ENCODE results near the gene CACNA1S. TPM values are rescaled to one million over a fixed set of nuclear protein-coding genes. Genes with fewer than 3 reads are reported as not detected.

The CACNA1S gene
- total RNA-seq, 1 donor from 2014 or later: not detected

- intact Hi-C loops (cut with micrococcal nuclease): no loop called here
Observed at GRCh38 chr1:201140941-201141260, 28.7 kb upstream of the CACNA1S start.

DNA sequence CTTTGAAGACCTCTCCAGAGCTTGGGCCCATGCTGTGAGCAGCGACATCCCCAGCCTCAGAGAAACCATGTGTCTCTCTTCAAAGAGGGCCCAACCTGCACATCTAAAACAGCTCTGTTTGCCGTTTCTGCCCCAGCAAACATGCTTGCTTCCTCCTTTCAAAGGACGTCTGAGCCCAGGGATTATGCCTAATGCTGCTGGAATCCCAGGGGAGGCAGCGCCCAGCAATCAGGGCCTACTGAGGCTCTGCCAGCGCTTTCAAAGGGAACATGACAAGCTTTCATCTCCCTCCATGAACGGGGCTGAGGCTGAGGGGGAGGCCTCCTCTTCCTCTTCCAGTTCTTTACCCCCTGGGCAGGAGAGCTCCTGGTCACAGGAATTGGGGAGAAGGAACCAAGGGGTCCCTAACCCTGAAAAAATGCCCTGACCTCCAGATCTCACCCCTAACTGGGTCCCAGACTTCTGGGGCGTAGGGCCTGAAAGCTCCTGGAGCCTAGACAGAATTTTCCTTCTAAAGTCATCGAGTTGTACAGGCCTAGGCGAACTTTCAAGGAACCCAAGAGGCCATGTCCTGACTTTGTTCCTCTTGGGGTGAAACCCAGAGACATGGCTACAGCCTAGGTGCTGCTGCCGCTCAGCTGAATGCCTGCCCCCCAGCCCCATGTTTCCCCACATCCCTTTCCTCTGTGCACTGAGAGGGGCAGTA is 28.2 kb upstream of the CACNA1S start:
- intact Hi-C loops (cut with micrococcal nuclease): no loop called here

DNA sequence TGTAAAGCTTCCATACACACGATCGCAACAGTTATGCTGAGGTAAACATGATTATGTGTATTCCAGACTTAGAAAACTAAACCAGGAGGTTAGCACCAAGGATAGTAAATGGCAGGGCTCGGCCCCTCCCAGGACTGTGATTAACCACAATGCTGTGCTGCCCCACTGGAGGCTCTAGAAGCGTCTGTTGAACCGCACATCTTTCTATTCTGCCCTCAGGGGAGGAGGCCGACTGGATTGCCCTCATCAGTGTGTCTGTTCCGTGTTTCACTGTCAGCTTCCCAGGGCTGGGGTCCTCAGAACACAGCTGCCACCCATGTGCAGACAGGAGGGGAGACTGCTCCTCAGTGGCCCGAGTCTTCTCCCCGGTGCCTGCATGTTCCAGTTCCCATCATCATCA is 27.5 kb upstream of the CACNA1S start:
- intact Hi-C loops (cut with micrococcal nuclease): no loop called here

GRCh38 chr1:201139306-201139705 is 27.1 kb upstream of the CACNA1S start:
- intact Hi-C loops (cut with micrococcal nuclease): no loop called here

DNA sequence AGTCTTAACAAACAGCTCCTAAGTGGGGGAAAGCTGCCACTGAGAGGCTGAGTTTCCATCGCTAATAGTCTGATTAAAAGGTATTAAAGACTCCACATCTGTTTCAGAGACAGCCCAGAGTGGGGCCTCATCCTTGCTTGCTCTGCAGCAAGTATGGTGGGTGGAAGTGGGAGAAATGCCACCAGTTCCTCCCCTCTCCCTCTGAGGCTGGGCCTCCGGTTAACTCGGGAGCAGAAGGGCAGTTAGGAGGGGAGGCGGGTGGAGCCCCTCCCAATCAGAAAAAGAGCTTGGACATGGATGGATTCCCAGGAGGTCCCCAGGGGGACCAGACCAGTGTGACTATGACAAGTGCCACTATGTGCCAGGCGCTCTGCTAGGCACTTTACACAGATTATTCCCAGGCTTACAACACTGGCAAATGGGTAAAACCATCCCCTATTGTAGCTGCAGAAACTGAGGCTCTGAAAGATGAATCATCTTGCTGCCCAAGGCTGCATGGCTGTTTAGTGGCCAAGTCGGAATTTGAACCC is 26.1 kb upstream of the CACNA1S start:
- intact Hi-C loops (cut with micrococcal nuclease): no loop called here

GRCh38 chr1:201137579-201138310 is 25.5 kb upstream of the CACNA1S start:
- intact Hi-C loops (cut with micrococcal nuclease): no loop called here

GRCh38 chr1:201137024-201137392 is 24.8 kb upstream of the CACNA1S start:
- intact Hi-C loops (cut with micrococcal nuclease): no loop called here

DNA sequence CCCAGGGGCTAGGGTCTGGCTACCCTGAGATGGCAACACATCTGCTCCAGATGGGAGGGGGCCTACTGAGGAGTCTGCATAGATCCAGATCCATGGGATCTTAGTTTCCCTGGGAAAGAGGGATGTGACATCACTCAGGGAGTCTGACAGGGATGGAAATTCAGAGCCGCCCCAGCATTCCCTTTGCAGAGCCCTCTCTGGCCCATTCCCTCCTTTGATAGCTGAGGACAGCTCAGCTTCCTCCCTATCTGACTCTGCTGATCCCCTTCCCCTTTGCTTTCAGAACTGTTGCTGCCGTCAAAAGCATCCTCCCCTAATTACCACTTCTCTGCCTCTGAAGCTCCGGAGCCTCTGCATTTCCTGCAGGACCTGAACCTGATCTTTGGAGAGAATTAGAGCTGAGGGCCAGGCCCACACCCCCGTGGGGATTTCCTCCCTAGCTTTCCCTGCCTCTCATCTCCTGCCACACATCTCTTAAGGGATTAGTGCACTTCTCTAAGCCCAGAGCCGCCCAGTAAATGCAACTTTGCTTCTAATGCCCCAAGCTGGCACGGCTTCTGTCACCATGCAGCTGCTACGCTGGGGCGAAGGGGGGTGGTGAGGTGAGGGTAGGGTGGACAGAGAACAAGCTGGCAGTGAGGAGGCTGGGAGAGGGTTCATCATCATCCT is 24.3 kb upstream of the CACNA1S start:
- intact Hi-C loops (cut with micrococcal nuclease): no loop called here

DNA sequence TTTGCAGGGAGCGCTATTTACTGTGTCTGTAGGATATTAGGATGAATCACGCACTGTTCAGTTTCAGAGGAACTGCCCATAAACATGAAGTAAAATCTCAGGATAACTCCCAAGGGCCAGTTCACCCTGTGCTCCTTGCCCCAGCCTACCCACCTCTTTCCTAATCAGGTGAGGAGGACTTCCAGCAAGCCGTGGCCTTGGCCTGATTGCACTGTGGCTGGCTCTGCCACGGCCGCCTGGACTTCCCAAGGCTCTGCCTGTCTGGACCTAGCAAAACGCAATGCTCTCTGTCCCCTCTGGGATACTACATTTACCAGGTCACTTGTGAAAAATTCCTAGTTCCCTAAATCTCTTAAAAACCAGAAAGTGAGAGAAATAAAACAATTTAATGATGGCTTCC is 22.2 kb upstream of the CACNA1S start:
- intact Hi-C loops (cut with micrococcal nuclease): no loop called here

DNA sequence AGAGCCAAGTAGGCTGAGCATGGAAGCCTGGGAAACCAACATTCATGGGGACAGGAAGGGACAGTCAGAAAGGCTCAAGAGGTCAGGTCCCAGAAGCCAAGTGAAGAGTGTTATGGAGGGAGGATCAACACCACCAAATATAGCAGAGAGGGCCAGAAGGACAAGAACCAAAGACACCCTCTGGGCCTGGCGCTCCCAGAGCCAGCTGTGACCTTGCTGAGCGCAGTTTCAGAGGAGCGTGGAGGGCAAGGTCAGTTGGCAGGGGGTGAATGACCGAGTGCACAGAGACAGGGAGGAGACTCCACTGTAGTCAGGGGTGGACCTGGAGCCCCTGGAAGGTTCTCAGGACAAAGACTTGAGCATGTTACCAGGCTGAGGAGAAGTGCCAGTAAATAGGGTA is 19.2 kb upstream of the CACNA1S start:
- intact Hi-C loops (cut with micrococcal nuclease): no loop called here

- intact Hi-C loops (cut with micrococcal nuclease): no loop called here
Observed at GRCh38 chr1:201128962-201129361, 16.7 kb upstream of the CACNA1S start.

GRCh38 chr1:201128476-201128875 is 16.2 kb upstream of the CACNA1S start:
- intact Hi-C loops (cut with micrococcal nuclease): no loop called here

- intact Hi-C loops (cut with micrococcal nuclease): no loop called here
Observed at GRCh38 chr1:201127755-201128455, 15.7 kb upstream of the CACNA1S start.

GRCh38 chr1:201126832-201127754 is 14.9 kb upstream of the CACNA1S start, which contains the start of gene ASCL5:
Gene ASCL5 (minus strand): TSS chr1:201127184. CDS start chr1:201115372, 11,812 bp downstream.
- intact Hi-C loops (cut with micrococcal nuclease): no loop called here

- intact Hi-C loops (cut with micrococcal nuclease): no loop called here
Observed at GRCh38 chr1:201126463-201126831, 14.2 kb upstream of the CACNA1S start.

DNA sequence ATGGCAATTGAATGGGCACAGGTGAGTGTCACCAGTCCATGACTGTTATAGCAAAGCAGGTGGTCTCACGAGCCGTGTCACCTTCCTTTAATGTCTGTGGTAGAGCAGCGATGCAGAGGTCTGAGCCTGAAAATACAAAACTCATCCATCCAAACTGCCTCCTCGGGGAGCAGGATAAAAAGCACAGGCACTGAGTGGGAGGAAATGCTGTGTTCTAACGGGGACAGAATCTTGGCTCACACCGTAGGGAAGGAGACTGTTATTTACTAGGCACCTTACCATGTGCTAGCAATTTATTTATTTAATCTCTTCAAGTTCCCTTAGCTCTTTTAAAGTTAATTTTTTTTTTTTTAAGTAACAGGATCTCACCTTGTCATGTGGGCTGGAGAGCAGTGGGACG is 13.6 kb upstream of the CACNA1S start:
- intact Hi-C loops (cut with micrococcal nuclease): no loop called here

- intact Hi-C loops (cut with micrococcal nuclease): no loop called here
Observed at GRCh38 chr1:201125019-201125418, 12.8 kb upstream of the CACNA1S start.

DNA sequence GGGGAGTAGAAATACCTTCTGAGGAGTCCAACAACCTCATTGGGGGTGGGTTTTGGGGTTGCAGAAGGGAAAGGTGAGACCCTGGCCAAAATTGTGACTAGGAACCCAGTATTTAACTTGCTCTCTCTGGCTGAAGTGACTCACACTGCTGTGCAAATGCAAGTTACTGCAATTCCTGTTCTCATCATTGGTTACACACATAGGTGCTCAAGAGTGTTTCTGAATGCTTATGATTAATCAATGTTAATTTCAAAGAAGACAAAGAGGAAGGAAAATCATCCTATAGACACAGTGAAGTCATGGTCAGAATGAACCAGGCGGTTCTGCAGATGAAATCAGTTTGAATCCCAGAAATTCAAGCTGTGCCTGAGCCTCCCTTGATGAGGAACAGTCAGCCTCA is 11.6 kb upstream of the CACNA1S start:
- intact Hi-C loops (cut with micrococcal nuclease): no loop called here

- intact Hi-C loops (cut with micrococcal nuclease): no loop called here
Observed at GRCh38 chr1:201122321-201122957, 10.2 kb upstream of the CACNA1S start.
